Ecto neural progenitor cell (in vitro differentiated cells): ENCODE results near the gene ATP6AP2.
"Not testable (repeated sequence)": the region's sequence is repeated elsewhere in the genome, so short reads cannot be mapped to it uniquely, and the experiment has no call there.

ENCODE experiments used
- DNase-seq: peaks from one replicate; pipeline ENCODE4 v3.0.0-alpha.2; 2018; ENCODE audit warnings: low spot score

Gene ATP6AP2

DNA sequence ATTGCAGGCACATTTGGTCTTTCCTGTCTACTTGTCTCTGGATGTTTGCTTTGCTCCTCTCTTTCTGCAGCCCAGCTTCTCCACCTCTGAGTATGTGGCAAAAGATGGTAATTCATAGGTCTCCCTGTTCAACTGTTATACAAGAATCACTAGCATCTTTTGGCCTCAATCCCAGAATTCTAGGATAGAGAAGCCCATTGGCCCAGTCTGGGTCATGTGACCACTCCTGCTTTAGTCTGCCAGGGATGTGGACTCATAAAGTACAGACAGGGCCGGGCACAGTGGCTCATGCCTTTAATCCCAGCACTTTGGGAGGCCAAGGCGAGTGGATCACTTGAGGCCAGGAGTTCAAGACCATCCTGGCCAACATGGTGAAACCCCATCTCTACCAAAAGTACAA, 5.4 kb upstream of the ATP6AP2 start:
- DNase-seq = not testable (repeated sequence)

DNA sequence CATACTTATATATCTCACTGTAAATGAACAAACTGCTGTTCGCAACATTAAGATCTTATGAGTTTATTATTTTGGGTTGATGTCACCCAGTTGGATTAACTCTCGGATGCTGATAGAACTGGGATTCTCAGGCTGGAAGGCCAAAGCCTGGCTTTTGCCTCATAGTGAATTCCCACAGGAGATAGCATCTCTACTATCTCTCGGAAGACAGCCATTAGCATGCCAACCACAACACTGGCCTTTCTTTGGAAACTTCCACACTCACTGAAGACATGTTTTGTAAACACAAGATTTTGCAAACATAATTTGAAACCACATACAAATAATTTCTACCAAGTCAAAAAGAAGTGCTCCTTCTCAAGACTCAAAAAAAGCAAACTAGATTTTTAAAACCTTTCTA, 4.5 kb upstream of the ATP6AP2 start:
- DNase-seq = no peak

DNA sequence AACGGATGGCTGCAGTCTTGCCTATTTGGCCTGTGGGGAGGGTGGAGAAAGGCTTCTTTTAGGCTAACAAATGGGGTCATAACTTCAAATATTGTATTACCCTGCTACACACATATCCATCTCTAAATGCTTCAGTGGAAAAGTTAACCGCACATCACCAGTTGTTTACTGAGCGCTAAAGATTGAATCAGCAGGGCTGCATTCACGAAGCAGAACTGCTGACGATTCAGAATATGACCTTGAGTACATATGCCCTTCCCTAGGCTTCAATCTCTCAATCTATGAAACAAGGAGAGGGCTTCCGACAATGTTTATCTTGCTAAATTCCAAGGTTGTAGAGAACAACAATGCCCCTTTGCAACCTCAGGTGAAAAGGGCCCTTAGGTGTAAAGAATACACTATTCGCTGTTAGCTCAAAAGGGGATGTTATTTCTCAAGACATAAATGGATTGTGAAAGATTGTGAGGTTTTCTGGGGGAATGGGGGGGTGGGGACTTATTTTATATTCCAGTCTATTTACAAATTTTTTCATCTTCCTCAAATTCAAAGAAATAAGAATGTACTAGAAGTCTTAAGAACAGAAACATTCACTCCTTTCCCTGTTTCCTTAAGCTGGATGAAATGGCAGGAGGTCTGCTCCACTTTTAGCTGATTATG, 2.6 kb upstream of the ATP6AP2 start:
- no peak for DNase-seq

DNA sequence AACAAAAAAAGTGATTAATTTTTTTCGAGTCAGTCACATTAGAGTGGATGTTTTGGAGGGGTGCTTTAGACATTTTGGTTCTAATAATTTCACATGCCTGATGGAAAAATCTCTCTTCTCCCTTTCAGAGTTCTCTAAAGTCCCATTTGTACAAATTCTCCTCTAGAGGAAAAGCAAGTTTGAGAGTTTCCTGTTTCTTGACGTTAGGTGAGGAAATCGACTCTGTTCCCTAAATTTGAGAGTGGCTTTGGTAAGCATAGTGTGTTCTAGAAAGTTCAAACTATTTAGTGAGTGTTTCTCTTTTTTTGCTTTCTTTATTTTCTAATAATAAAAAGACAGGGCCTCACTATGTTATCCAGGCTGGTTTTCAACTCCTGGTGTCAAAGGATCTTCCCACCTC, 1.6 kb upstream of the ATP6AP2 start:
- no peak for DNase-seq

DNA sequence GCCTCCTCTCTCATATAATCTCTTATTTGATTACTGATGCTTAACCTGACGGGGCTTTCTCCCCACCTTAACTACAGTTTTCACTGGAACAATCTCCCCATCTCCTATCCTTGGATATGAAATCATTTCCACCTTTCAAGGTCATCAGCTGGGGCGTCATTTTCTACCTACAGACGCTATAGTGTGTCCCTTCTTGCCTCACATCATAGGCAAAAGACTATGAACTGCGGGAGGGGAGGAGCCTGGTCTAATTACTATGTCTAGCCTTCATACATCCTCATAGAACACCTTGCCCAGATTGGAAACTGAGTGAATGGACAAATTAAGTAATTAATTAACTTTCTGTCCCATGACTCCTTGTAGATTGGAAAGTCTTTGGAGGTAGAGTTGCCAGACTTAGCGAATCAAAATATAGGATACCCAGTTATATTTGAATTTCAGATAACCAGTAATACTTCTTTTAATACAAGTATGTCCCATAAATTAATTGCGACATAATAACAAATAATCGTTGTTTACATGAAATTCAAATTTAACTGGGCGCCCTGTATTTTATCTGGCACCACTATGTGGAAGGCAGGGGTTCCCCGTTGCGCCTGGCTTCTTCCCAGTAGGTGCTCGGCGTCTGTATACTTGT, 752 bp upstream of the ATP6AP2 start:
- DNase-seq = no peak

DNA sequence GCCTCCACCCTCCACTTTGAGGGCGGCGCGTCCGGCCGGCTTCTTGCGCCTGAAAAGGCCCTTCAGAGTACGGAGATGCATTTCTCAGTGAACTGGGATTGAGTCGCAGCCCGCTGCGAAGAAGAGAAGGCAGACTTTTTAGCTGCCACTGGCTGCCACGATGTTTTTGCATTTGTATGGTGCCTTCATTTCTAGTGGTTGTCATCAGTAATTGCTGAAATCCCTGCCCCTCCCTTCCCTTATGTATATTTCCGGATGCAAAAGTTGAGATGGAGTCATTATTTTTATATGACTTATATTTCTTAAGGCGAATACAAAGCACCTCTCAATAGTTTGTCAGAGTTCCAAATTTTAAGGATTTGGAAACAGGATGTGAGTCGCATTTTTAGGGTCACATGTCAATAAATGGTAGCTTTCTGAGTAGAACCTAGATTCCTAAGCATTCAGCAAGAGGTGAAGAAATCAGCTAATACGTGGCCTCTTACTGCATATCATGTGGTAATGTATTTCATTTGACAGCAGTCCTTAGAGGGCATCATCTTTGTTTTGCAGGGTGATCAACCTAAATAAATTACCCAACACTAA, 658 bp downstream of the ATP6AP2 start:
- DNase-seq = no peak

DNA sequence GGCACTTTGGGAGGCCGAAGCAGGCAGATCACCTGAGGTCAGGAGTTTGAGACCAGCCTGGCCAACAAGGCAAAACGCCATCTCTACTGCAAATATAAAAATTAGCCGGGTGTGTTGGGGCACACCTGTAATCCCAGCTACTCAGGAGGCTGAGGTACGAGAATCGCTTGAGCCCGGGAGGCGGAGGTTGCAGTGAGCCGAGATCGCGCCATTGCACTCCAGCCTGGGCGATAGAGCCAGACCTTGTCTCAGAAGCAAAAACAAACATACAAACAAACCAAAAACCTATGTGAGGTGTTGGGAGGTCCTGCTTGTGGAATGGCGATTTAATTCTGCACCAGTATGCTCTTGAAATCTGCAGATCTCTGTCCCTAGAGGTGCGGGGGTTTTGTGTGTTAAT, 1.4 kb downstream of the ATP6AP2 start:
- DNase-seq = not testable (repeated sequence)

DNA sequence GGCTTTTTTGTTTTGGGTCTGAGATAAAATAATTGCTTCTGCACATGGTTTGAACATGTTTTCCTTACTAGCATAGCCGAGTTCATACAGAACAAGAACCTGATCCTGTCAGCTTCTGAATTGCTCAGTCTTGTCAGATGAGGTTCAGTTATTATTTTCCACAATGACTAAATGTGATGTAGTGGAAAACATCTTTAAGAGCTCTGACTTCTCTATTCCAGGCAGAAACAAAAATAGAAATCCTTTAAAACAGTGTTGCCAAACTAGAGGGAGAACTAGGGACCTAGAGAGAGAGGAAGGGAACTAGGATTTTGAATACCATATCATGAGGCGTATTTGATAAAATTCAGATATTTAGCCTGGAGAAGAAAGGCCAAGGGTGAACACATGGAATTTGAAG, 2.0 kb downstream of the ATP6AP2 start:
- no peak for DNase-seq

DNA sequence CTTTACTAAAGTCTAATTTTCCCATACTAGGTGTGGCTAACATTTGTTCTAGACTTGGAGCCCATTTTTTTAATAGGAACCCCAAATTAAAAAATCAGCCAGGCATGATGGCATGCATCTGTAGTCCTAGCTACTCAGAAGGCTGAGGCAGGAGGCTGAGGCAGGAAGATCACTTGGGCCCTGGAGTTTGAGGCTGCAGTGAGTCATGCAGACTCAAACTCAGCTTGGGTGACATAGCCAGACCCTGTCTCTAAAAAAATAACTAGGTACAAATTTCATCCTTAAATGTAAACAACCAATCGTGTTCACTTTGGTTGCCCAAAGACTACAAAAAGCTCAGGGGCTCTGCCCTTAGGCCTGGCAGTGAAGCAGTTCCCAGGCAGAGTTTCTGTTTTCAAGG, 6.9 kb downstream of the ATP6AP2 start:
- not testable (repeated sequence) for DNase-seq

DNA sequence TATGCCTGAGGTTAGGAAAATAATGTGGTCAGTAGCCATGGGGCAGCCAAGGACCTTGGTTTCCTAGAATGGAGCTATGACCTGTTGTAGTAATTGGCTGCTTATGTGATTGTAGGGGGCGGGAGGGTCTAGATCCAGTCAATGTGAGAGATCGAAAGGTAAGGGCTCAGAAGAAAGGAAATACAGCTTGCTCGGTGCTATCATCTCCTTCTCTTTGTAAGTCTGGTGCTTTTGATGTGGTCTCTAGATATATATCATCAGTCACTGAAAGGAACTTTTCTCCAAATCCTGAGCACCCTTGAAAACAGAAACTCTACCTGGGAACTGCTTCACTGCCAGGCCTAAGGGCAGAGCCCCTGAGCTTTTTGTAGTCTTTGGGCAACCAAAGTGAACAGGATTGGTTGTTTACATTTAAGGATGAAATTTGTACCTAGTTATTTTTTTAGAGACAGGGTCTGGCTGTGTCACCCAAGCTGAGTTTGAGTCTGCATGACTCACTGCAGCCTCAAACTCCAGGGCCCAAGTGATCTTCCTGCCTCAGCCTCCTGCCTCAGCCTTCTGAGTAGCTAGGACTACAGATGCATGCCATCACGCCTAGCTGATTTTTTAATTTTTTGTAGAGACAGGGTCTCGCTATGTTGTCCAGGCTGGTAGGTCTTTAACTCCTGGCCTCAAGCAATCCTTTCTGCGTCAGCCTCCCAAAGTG, 9.0 kb downstream of the ATP6AP2 start:
- not testable (repeated sequence) for DNase-seq

DNA sequence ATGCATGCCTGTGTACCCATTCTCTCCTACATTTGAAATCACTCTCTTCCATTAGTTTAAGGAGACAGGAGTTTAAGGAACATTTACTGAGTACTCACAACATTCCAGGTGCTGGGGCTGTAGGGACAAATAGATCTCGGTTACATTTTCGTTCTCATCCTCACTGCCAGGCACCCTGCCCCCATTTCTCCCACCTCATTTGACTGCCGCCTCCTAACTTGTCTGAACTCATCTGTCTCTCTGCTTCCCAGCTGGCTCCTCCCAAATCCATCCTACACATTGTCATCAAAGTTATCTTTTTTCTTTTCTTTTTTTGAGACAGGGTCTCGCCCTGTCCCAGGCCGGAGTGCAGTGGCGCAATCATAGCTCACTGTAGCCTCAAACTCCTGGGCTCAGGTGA, 22.7 kb downstream of the ATP6AP2 start:
- DNase-seq = no peak

DNA sequence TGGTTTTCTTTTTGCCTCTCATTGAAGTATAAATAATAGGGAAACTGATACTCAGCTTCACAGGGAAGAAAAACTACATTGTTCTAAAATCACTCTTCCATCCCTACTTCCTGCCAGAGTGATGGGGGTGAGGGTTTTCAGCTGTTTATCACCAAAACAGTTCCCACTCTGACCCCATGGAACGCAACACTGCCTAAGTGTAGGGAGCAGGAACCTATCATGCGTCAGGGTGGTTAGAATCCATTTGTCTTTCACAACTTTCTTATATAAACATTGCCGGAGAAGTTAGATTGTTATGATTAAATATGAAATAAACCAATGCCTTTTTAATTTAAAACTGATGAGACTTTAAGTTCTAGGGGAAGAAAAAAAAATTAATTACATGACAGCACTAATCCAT, 26.6 kb downstream of the ATP6AP2 start:
- DNase-seq = no peak

DNA sequence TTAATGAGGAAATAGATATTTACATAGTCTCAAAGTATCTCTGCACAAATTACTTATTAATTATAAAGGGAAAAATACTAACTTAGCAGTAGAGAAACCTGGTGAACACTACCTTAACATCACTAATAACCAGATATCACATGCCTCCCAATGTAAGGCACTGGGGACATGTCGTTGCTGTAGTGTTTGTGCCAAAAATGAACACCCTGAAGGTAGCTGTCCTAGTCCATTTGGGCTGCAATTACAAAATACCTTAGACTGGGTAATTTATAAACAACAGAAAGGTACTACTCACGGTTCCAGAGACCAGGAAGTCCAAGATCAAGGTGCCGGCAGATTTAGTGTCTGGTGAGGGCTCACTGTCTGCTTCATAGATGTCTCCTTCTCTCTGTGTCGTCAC, 31.7 kb downstream of the ATP6AP2 start:
- no peak for DNase-seq

DNA sequence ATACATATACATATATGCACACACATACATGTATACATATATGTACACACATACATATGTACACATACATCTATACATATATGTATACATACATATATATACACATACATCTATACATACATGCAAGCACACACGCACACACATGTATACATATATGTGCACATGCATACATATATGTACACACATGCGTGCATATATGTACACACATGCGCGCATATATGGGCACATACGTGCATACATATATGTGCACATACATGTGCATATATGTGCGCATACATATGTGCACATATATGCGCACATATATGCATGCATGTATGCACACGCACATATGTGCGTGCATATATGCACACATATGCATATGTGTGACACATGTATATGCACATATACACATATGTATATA, 35.2 kb downstream of the ATP6AP2 start:
- DNase-seq = no peak

DNA sequence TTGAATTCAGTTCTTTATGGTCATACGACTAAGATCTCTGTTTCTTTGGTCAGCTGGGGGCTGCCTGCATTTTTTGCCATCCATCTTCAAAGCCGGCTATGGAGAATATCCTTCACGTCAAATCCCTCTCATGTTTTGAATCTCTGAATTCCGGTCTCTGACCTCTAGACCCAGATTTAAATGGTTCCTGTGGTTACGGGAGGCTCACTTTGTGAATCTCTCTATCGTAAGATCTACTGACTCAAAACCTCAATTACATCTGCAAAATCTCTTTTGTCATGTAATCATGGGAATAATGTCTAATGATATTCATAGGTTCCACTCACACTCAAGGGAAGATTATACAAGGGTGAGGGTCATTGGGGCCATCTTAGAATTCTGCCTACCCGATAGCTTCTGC, 36.8 kb downstream of the ATP6AP2 start:
- no peak for DNase-seq

DNA sequence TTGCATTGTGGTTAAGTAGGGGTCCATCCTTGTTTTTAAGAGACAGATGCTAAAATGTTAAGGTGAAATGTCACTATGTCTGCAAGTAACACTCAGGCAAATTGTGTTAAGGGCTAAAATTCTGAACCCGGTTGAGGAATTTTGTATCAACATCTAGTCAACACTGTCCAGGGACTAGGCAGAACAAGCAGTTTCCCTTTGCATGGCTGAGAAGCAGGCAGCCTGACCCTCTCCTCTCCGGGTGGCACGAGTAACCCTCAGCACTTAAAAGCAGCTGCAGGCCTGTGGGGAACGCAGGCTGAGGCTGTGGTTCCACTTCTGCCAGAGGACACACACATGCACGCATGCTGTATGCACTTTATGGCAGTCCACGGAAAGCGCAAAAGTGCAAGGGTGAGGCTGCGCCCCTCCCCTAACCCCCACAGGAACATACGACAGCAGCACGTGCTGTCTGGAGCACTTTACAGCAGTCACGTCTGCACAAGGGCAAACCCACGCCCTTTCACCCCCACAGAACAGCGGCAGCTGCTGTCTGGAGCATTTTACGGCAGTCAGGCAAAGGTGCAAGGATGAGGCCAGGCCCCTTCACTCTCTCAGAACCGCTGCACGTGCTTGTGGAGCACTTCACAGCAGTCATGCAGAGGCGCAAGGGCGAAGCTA, 41.8 kb downstream of the ATP6AP2 start:
- DNase-seq = no peak

DNA sequence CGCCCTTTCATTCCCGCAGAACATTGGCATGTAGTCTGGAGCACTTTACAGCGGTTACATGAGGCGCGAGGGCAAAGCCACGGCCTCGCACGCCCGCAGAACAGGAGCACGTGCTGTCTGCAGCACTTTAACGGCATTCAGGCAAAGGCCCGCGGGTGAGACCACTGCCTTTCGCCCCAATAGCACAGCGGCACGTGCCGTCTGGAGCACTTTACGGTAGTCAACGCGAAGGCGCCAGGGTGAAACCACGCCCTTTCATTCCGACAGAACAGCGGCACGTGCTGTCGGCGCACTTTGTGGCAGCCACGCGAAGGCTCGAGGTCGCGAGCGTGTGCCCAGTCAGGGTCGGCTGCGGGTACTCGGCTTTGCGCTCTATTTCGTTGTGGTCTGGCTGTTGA, 42.4 kb downstream of the ATP6AP2 start, which contains the start of gene MPC1L:
Gene MPC1L, plus strand, starts transcription at position 290 of the 398 bp plus-strand sequence. CDS start 138 bp downstream, outside the sequence.
- no peak for DNase-seq

DNA sequence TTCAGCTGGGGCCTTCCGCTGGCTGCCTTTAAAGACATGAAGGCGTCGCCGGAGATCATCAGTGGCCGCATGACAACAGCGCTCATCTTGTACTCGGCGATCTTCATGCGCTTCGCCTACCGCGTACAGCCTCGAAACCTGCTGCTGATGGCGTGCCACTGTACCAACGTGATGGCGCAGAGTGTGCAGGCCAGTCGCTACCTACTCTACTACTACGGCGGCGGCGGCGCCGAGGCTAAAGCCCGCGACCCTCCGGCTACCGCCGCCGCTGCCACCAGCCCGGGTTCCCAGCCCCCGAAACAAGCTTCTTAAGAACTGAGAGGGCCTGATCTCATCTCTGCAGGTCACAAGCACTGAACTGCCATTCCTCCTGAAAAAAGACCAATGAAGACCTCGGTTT, 42.9 kb downstream of the ATP6AP2 start:
- DNase-seq = no peak

DNA sequence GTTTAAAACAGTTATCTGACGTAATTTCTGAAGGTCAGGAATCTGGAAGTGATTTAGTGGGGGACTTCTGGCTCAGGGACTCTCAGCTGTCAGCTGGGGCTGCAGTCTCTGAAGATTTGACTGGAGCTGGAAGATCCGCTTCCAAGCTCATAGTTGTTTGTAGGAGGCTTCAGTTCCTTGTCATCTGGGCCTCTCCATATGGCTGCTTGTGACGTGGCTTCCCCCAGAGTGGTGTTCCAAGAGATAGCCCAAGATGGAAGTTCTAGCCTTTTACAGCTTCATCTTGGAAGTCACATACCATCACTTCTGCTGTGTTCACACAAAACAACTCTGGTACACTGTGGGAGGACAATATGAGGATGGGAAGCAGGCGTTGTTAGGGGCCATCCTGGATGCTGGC, 44.5 kb downstream of the ATP6AP2 start:
- no peak for DNase-seq

DNA sequence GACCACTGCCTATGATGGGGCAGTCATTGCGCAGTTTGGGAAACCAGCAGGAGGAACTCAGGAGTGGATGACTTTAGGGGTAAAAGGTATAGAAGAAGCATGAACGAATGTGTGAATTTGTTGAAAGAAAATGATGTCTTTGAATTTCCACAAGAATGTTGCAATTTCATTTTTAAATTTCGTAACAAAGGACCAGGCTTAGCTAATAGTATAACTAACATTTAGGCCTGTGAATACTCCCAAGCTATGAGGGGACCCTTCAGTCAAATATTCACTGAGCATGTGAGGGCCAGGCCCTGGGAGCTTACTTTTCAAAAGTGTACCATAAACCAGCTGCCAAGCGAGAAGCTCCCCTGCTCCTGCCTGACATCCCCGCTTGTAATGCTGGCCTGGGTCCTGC, 47.7 kb downstream of the ATP6AP2 start:
- no peak for DNase-seq

DNA sequence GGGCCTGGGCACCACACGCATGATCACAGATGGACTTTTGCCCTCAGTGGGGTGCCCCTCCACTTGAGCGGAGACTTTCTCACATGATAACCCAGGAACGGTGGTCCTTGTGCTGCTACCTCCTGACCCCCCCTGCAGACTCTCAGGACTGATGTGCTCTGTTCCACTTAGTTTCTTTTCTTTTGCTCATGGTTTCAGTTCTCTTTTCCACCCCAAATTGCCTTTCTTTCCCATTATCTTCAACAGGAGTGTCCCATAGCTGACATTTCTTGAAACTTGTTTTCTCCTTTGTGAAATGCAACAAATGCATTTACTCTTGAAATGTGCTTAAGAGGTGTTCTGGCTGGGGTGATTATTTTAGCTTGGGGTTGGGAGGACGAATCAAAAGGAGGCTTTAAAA, 51.4 kb downstream of the ATP6AP2 start:
- no peak for DNase-seq

DNA sequence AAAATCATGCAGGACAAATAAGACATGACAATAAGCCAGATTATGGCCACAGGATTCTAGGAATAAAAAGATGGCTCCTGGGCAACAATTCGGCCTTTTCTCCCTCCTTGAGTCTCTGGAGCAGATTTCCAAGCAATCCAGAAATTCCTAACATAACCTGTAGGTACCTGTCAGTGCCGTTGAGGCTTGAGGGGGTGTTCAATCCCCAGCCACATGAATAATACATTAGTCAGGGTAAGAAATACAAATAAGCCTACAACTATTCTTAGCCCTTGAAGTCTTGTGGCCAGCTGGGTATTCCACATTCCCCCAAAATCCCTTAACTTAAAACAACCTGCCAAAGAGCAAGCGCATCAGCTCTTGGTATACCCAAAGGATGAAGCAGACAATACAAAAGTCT, 56.9 kb downstream of the ATP6AP2 start:
- no peak for DNase-seq

DNA sequence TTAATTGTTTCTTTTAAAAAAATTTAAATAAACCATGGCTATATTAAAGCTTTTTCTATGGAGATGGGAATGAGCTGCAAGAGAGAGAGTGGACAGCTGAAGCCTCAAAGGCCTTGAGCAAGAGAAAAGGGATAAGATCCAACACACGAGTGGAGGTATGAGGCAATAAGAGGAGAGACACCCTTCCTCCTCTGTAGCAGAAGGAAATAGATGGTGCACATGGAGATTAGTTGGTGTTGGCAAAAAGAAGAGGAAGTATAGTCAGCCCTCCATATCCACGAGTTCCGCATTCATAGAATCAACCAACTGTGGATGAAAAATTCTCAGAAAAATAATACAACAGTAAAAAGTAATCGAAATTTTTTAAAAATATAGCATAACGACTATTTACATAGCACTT, 63.4 kb downstream of the ATP6AP2 start:
- DNase-seq = no peak
